Subcutaneous adipose tissue (tissue), 4 donors: ENCODE measurements around the gene TMEM143. TPM values are rescaled to one million over a fixed set of nuclear protein-coding genes. Genes with fewer than 3 reads are reported as not detected.

Experiments used
- CTCF ChIP-seq: fragments of 450-650 bp; IDR thresholded peaks from one replicate; pipeline ENCODE4 v1.5.1; 2016; ENCODE audit warnings: low read depth, mild to moderate bottlenecking, control low read depth, antibody characterized with exemption, moderate library complexity
- total RNA-seq, 4 donors: library from RNA; depleted of rRNA; stranded (reverse); fragments of >200 nt; gene quantifications; one replicate each; pipeline ENCODE4 v1.1.0, GENCODE V29; 2016

The TMEM143 gene
- total RNA-seq, 4 donors from 2014 or later, result 4.8 to 16.0 (median 7.0) TPM

GRCh38 chr19:48332351-48332661 is 31.4 kb downstream of the TMEM143 start:
- no peak for TF ChIP-seq CTCF

GRCh38 chr19:48330012-48330681 is 33.6 kb downstream of the TMEM143 start:
- TF ChIP-seq CTCF, result no peak

- TF ChIP-seq CTCF, result no peak
Observed at GRCh38 chr19:48329167-48329891, 34.4 kb downstream of the TMEM143 start.

- no peak for TF ChIP-seq CTCF
Observed at GRCh38 chr19:48325265-48325910, 38.4 kb downstream of the TMEM143 start, which contains the start of gene EMP3. TSS of gene EMP3 (plus strand) at chr19:48325552. CDS start at chr19:48326845, 1,293 bp downstream.

GRCh38 chr19:48321622-48322591 is 41.8 kb downstream of the TMEM143 start:
- no peak for TF ChIP-seq CTCF

GRCh38 chr19:48321372-48321621 is 42.4 kb downstream of the TMEM143 start:
- no peak for TF ChIP-seq CTCF
